K562 (cell line): ENCODE results near the gene SLC25A44. TPM values are rescaled to one million over a fixed set of nuclear protein-coding genes. Genes with fewer than 3 reads are reported as not detected.

ENCODE experiments used
- ATAC-seq: fragments of 200-7000 bp; cut with Tn5 transposase; 3 replicates; pipeline ENCODE4 v1.9.1; 2020; ENCODE audit warnings: moderate library complexity
- BruUV-seq: library from RNA; stranded (reverse); fragments of 400-500 nt; replicated peaks from 2 replicates; lab custom pipeline; 2021; lab: Mats Ljungman, UMichigan
- CTCF ChIA-PET: fragments of 300-600 bp; formaldehyde crosslinking; extraction: SDS; loops from one replicate; lab custom pipeline; 2021; ENCODE audit warnings: low intra/inter-chr PET ratio; lab: Yijun Ruan, JAX
- POLR2A ChIA-PET: fragments of 300-600, 350-650 bp; sonication (Branson Sonifier 250); formaldehyde crosslinking; extraction: SDS; loops from one replicate; lab custom pipeline; 2021; ENCODE audit warnings: antibody characterized with exemption, inconsistent platforms; lab: Yijun Ruan, JAX
- DNase-seq, 4 experiments: peaks; one replicate each; pipeline versions ENCODE4 v3.0.0 to v3.0.0-alpha.2; 2011 to 2018; ENCODE audit warnings: low spot score in 3 of 4, mixed read lengths in 3 of 4; ENCODE audit errors: extremely low read depth in 1 of 4
- FAIRE-seq: peaks from 2 replicates; lab custom pipeline; 2011; peaks lifted over from hg19 to GRCh38; lab: Jason Lieb, UNC
- H2AFZ ChIP-seq: 2 replicates; pipeline ENCODE4 v1.6.0; 2011; ENCODE audit warnings: low read depth, low read length, control low read depth, inconsistent platforms
- H3K27ac ChIP-seq: fragments of 200-600 bp; 3 replicates; pipeline ENCODE4 v1.8.0; 2011; ENCODE audit warnings: low read depth, mild to moderate bottlenecking, control low read depth, inconsistent platforms, low read length, moderate library complexity, mixed read lengths; ENCODE audit errors: extremely low read depth
- H3K27me3 ChIP-seq, 2 experiments: fragments of 300-600 bp in 1 of 2; 2 replicates in 1 of 2; 3 replicates in 1 of 2; pipeline versions ENCODE4 v1.6.0 to v1.8.0; 2011; ENCODE audit warnings: inconsistent platforms in 2 of 2, low read length in 2 of 2, mild to moderate bottlenecking in 1 of 2, mixed read lengths in 1 of 2, moderate library complexity in 1 of 2; ENCODE audit not compliant: control insufficient read depth in 2 of 2, insufficient read depth in 2 of 2
- H3K36me3 ChIP-seq: fragments of 300-600 bp; 3 replicates; pipeline ENCODE4 v1.8.0; 2011; ENCODE audit warnings: mild to moderate bottlenecking, low read length, inconsistent platforms; ENCODE audit not compliant: control insufficient read depth, insufficient read depth
- H3K4me1 ChIP-seq, 2 experiments: fragments of 200-600 bp in 1 of 2; replicated peaks in 1 of 2; 2 replicates in 1 of 2; 3 replicates in 1 of 2; pipeline versions ENCODE4 v1.5.1 to v1.8.0; 2011; ENCODE audit warnings: inconsistent platforms in 2 of 2, low read length in 2 of 2, mild to moderate bottlenecking in 1 of 2, mixed read lengths in 1 of 2, moderate library complexity in 1 of 2; ENCODE audit not compliant: control insufficient read depth in 2 of 2, insufficient read depth in 2 of 2
- H3K4me2 ChIP-seq: 2 replicates; pipeline ENCODE4 v1.6.1; 2011; ENCODE audit warnings: low read length, control low read depth, inconsistent platforms, mixed read lengths; ENCODE audit not compliant: insufficient read depth
- H3K4me3 ChIP-seq: fragments of 200-600 bp; sonication (generic), shearing (Covaris generic); 2 replicates; pipeline ENCODE4 v1.5.1; 2016; ENCODE audit warnings: control low read depth, inconsistent platforms
- H3K79me2 ChIP-seq: fragments of 200-600 bp; 3 replicates; pipeline ENCODE4 v1.8.0; 2011; ENCODE audit warnings: low read length, inconsistent platforms; ENCODE audit not compliant: control insufficient read depth, insufficient read depth
- H3K9ac ChIP-seq, 2 experiments: 2 replicates each; pipeline versions ENCODE4 v1.6.0 to v1.6.1; 2011; ENCODE audit warnings: low read depth in 2 of 2, low read length in 2 of 2, control low read depth in 1 of 2, inconsistent platforms in 1 of 2, mild to moderate bottlenecking in 1 of 2, mixed read lengths in 1 of 2; ENCODE audit not compliant: insufficient read depth in 1 of 2
- H3K9me1 ChIP-seq: one replicate; pipeline ENCODE4 v1.6.0; 2011; ENCODE audit warnings: inconsistent platforms, mild to moderate bottlenecking, low read length, moderate library complexity; ENCODE audit not compliant: control insufficient read depth, insufficient read depth
- H3K9me3 ChIP-seq: replicated peaks from 2 replicates; pipeline ENCODE4 v1.5.1; 2011; ENCODE audit warnings: low read depth, low read length, inconsistent platforms; ENCODE audit not compliant: control insufficient read depth, insufficient read depth
- H4K20me1 ChIP-seq: replicated peaks from 2 replicates; pipeline ENCODE4 v1.6.1; 2011; ENCODE audit warnings: low read length, inconsistent platforms, mixed read lengths; ENCODE audit not compliant: control insufficient read depth, insufficient read depth
- ZNF324 ChIP-seq: fragments of 250-450 bp; sonication (Bioruptor Pico); IDR thresholded peaks from 2 replicates; pipeline ENCODE4 v1.4.0; 2020; ENCODE audit warnings: mild to moderate bottlenecking
- WGBS: fragments of 100-300 bp; shearing (Covaris generic); methylation state at CpG from one replicate; pipeline ENCODE4 v1.1.6; 2016; ENCODE audit warnings: low coverage, mixed read lengths; ENCODE audit not compliant: insufficient coverage; ENCODE audit errors: missing lambda C conversion rate; 5-methylcytosine and 5-hydroxymethylcytosine counted together
- in situ Hi-C: fragments of 300-500 bp; cut with MboI; formaldehyde crosslinking; loops from 4 replicates; pipeline ENCODE4 v1.15.0; 2018; ENCODE audit warnings: inconsistent platforms, mixed read lengths
- intact Hi-C: fragments of 100-400 bp; cut with micrococcal nuclease; formaldehyde crosslinking; loops from 2 replicates; pipeline ENCODE4 v1.14.2; 2022
- polyA plus RNA-seq, 8 experiments: library from polyadenylated mRNA; depleted of rRNA in 4 of 8; stranded (reverse) in 5 of 8; unstranded in 3 of 8; fragments of >200 nt; fragmentation: Nextera tagmentation in 2 of 8; fragmentation: Illumina TruSeq in 1 of 8; extraction: Ambion mirVana in 2 of 8; extraction: Trizol in 1 of 8; gene quantifications; 2 replicates each; pipeline versions ENCODE4 v1.2.1 to v1.2.3, GENCODE V29; 2011 to 2014; ENCODE audit warnings: inconsistent platforms in 1 of 8, missing spikeins in 1 of 8
- total RNA-seq, 7 experiments: library from RNA; depleted of rRNA in 6 of 7; stranded (reverse); fragments of >200 nt in 6 of 7; fragmentation: Illumina TruSeq in 2 of 7; extraction: Trizol in 2 of 7; gene quantifications; 2 replicates each; pipeline versions ENCODE4 v1.2.1 to v1.2.3, GENCODE V29; 2011 to 2021; ENCODE audit warnings: low replicate concordance in 1 of 7
- TF ChIP-seq, protein P1 (sequence below): sonication (generic); formaldehyde crosslinking; IDR thresholded peaks from 2 replicates; pipeline ENCODE4 v1.8.0; 2022; ENCODE audit warnings: mild to moderate bottlenecking, missing genetic modification reagents

Gene SLC25A44
- total and polyA plus RNA-seq, 9 of the 15 experiments (the other 6 are each of a cell fraction or from before 2014, with no cell fraction given) = 4.4 to 22.8 (median 12.5) TPM

DNA sequence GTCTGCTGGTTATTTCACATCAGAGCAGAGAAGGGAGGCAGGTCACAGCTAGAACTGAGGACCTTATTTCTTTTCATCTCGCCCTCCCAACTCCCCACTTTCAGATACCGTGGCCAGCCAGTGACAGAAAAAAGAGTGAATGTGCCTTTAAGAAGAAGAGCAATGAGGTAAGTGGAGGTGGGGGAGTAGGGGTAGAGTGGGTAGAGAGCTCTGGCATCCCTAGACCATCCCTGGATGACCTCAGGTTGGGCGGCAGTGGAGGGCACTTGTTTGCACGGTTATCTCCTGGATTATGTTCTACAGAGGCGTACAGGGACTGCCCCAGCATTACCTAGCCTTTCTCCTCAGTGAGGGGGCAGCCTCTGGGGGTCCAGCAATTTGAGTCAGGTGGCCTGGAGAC is 35.9 kb upstream of the SLC25A44 start:
- no peak overlapping the region for H3K27ac ChIP-seq
- no peaks in the 10 kb centered on the region for H3K36me3 ChIP-seq
- WGBS = 21% methylated on average over 5 of the region's 5 CpGs
- in situ Hi-C loops (no loop called here), intact Hi-C loops (no loop called here)
- CTCF ChIA-PET = no interaction called here
- no peaks in the 10 kb centered on the region for H3K27me3 ChIP-seq
- no peak overlapping the region for H3K4me3 ChIP-seq
- TF ChIP-seq, protein P1, sequence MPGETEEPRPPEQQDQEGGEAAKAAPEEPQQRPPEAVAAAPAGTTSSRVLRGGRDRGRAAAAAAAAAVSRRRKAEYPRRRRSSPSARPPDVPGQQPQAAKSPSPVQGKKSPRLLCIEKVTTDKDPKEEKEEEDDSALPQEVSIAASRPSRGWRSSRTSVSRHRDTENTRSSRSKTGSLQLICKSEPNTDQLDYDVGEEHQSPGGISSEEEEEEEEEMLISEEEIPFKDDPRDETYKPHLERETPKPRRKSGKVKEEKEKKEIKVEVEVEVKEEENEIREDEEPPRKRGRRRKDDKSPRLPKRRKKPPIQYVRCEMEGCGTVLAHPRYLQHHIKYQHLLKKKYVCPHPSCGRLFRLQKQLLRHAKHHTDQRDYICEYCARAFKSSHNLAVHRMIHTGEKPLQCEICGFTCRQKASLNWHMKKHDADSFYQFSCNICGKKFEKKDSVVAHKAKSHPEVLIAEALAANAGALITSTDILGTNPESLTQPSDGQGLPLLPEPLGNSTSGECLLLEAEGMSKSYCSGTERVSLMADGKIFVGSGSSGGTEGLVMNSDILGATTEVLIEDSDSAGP (CRISPR knock-in tag) = 0 out of 2 replicates have a peak, but pooled peaks have one; percentile 50
- no peak for TF ChIP-seq ZNF324
- no peak for ATAC-seq
- no peak overlapping the region for H2AFZ ChIP-seq
- BruUV-seq = no TSS peak
- DNase-seq = no peak
- no peak overlapping the region for H3K9ac ChIP-seq
- POLR2A ChIA-PET = interaction anchor here (0.6 kb wide), 1 partner anchor 941 kb away, joined by 3 read pairs; no protein-coding TSS in a partner anchor
- no peaks in the 10 kb centered on the region for H3K9me1 ChIP-seq
- no peaks in the 10 kb centered on the region for H3K79me2 ChIP-seq
- no peak overlapping the region for H3K4me2 ChIP-seq
- H3K4me1 ChIP-seq = peaks cover 23% of the 10 kb centered on the region in 2 experiments
- FAIRE-seq = no peak
- H3K9me3 ChIP-seq = no peaks in the 10 kb centered on the region
- H4K20me1 ChIP-seq = no peaks in the 10 kb centered on the region
